GM19043 (cell line): ENCODE results near the gene FLNB.

Source experiments
- ATAC-seq: cut with Tn5 transposase; IDR thresholded peaks from one replicate; pipeline ENCODE4 v1.9.1; 2021; ENCODE audit warnings: low read depth; ENCODE audit not compliant: unreplicated experiment

FLNB gene

GRCh38 chr3:58176827-58177489, 168.7 kb downstream of the FLNB start:
- ATAC-seq = no peak

GRCh38 chr3:58177747-58178527, 169.7 kb downstream of the FLNB start:
- ATAC-seq = peak; percentile 74

- no peak for ATAC-seq
These were observed 170.5 kb downstream of the FLNB start for GRCh38 chr3:58178528-58179234.

- ATAC-seq = no peak
These were observed 171.2 kb downstream of the FLNB start for GRCh38 chr3:58179235-58180098.

- no peak for ATAC-seq
These were observed 172.1 kb downstream of the FLNB start for GRCh38 chr3:58180099-58180880.

- ATAC-seq = no peak
These were observed 172.8 kb downstream of the FLNB start for GRCh38 chr3:58180940-58181587.

GRCh38 chr3:58183221-58183620, 175.0 kb downstream of the FLNB start:
- no peak for ATAC-seq

- no peak for ATAC-seq
These were observed 175.7 kb downstream of the FLNB start for GRCh38 chr3:58183891-58184290.

GRCh38 chr3:58184309-58184981, 176.2 kb downstream of the FLNB start:
- no peak for ATAC-seq

GRCh38 chr3:58184982-58185360, 176.7 kb downstream of the FLNB start:
- ATAC-seq = no peak

GRCh38 chr3:58188173-58188564, 179.9 kb downstream of the FLNB start:
- ATAC-seq = no peak

- ATAC-seq = no peak
These were observed 180.8 kb downstream of the FLNB start for GRCh38 chr3:58188921-58189451.

- ATAC-seq = no peak
These were observed 181.5 kb downstream of the FLNB start for GRCh38 chr3:58189691-58190090.

GRCh38 chr3:58190291-58190690, 182.1 kb downstream of the FLNB start:
- ATAC-seq = no peak

GRCh38 chr3:58190882-58191281, 182.7 kb downstream of the FLNB start:
- no peak for ATAC-seq

GRCh38 chr3:58191361-58191991, 183.3 kb downstream of the FLNB start:
- no peak for ATAC-seq

- no peak for ATAC-seq
These were observed 183.8 kb downstream of the FLNB start for GRCh38 chr3:58192069-58192468.
